NCI-H774 (cell line): ENCODE results near the gene TLX1.

Source experiments
- DNase-seq: peaks from one replicate; lab custom pipeline; 2025; lab: John Stamatoyannopoulos, UW

Gene TLX1

DNA sequence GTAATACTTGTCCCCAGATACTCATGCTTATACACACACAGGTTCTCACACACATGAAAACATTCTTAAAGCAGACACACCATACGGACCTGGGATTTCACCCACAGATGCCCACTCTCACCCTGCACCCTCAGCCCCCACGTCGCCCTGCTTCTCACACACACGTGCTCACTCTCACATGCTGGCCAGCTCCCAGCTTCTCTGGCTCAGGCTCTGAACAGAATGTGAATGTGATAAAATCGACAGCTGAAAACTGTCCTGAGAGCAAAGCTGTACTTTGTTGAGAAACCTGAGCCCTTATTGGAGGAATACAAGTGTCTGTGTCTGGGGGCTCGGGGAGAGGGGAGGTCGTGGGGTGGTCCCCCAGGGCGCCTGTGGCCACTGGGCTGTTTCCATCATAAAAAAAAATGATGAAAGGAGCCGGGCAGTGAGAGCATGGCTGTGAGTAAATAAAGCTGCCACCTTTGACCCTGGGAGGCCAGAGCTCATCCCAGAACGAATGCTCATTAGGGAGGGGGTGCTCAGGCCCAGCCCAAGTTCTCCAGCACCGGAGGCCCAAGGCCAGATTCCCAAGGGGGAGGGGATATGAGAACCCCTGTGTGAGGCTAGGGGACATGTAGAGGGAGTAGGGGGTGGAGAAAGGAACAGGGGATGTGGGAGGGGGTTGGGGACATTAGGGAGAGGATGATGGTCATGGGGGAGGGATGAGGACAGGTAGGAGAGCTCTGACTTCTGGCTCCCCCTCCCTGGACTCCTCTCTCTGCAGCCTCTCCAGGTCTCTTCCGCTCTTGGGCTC lies 18.1 kb upstream of the TLX1 start:
- no peak for DNase-seq

DNA sequence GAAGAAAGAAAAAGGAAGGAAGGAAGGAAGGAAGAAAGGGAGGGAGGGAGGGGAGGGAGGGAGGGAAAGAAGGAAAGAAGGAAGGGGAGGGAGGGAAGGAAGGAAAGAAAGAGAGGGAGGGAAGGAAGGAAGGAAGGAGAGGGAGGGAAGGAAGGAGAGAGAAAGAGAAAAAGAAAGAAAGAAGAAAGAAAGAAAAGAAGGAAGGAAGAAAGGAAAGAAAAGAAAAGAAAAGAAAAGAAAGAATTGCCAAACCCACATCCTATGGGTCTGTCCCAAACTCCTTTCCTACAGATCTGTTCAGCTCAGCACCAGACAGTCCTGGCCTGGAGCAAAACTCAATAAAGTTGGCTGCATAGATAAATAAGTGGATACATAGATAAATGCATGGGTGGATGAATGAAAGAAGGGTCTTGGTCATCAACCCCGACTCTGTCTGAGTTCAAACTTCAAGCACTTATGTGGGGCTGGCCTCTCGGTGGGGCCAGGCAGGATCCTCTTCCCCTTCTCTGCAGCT lies 17.2 kb upstream of the TLX1 start:
- DNase-seq = no peak

DNA sequence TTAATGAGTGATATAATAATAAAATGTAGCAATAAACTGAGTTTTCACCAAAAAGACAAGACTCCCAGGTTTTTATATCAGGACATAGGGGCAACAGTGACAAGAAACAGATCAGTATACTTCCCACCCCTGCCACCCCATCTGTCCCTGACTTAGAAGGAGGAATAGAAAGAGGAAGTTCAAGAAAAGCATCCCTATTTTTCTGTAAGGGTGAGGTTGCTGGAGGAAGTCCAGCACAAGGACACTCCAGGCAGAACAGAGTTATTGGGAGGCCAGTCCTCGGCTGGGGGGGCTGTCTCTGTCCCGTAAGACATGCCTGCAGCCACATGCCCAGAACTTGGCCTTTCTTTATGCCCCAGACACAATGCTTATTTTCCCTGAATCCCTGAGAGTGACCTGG lies 16.5 kb upstream of the TLX1 start:
- DNase-seq = no peak

DNA sequence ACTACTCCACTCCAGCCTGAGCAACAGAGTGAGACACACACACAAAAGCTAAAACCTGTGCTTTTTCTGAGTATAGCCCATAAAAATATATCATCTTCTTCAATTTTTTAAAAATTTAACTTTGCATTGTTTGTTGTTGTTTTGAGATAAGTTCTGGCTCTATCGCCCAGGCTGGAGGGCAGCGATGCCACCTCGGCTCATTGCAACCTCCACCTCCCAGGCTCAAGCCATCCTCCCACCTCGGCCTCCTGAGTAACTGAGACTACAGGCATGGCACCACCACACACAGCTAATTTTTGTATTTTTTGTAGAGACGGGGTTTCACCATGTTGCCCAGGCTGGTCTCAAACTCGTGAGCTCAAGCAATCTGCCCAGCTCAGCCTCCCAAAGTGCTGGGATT lies 14.3 kb upstream of the TLX1 start:
- DNase-seq = no peak

DNA sequence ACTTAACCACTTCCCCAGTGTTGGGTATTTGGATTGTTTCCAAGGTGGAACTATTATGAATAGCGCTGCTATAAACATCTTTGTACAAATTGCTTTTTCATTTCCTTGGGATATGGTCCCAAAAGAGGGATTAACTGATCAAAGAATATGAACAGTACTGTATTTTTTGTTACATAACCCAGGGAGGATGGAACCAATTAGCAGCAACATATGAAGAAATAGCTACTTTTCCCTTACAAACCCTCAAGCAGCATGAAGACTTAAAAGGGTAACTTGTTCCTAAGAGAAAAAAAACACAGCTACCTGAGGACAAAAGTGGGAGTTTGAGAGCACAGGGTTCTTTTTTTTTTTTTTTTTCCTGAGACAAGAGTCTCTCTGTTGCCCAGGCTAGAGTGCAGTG lies 13.1 kb upstream of the TLX1 start:
- no peak for DNase-seq

DNA sequence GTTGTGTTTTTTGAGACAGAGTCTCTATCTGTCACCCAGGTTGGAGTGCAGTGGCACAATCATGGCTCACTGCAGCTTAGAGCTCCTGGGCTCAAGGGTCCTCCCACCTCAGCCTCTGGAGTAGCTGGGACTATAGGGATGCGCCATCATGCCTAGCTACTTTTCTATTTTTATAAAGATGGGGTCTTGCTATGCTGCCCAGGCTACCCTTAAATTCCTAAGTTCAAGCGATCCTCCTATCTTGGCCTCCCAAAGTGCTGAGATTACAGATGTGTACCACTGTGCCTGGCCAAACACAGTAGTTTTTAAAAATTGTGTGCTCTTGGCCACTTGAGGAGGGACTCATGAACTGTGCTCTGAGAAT lies 10.6 kb upstream of the TLX1 start:
- DNase-seq = no peak

DNA sequence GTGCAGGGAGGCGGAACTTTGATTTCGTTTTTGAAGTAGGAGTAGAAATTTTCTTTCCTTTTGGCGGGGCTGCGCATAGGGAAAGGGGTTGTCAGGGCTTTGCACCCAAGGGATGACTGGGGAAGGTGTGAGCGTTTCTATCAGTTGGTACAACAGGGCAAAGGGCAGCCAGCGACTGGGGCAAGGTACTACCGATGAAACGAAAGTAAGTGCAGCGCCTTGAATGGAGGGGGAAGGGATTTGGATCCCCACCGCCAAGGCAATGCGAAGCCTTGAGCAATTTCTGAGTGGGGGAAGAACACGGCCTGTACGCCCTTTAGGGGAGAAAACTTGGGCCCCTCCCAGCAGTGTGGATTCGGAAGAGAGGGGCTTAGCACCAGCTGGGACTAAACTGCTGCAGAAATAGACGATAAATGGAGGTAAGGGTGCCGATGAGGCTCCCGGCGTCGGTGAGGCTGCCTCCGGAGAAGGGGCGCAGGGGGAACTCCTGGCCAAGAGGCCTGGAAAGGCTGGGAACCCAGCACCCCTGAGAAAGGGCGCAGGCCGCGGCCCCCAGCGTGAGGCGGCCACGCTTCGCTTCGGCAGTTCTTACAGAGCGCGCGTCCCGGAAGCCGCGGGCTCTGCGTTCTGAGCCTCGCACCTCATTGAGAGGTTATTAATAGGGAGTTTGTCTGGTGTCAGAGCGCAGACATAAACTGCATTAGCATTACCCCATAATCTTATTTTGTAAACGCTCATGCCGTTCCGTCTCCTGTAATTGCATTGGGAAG lies 10.0 kb upstream of the TLX1 start:
- no peak for DNase-seq

DNA sequence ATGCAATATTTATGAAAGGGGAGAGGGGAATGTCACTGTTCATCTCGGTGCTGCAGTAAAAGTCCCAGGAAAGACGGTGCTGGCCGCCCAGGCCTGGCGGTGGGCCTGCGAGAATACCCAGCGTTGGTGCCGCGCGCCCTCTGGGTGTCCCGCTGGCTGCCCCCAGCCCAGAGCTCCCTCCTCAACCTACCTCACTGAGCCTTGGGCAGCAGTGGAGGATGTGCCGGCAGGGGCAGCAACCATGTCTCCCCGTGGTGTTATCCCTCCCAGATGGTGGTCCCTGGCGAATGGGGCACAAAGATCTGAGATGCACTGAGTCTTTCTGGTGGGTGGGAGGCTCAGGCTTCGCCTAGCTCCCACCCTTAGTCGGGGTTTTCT lies 9.5 kb upstream of the TLX1 start:
- no peak for DNase-seq

DNA sequence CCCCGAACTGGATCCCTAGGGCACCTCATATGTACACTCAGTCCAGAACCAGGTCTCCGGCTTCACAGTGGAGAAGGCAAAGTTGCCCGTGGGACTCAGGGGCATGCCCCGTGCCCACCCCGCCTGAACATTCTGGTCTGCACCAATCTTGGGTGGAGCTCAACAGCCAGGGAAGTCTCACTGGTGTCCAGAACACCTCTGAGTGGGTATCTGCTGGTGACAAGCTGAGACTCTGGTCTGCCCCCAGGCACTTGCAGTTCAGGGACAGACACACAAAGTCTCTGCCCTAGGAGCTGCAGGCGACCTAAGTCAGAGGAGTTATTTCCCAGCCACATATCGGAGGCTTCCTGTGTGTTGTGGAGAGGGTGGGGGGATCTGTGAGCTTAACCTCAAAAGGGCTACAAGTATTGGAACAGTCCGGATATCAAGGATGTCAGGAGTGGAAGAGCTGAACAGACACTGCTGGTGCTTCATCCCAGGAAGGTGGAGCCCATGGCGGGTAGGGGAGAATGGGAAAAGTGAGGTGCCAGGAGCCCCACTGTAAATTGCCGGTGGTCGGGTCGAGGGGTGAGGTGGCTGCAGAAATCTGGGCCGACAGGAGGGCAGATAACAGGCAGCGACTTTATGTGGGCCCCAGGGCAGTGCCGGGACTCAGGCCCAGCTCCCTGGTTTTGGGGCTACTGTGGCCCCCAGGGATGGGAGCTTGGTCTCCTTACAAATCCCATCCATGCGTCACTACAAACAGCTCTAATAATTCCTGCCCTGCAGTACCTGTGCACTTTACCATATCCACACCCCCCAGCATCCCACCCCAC lies 8.6 kb upstream of the TLX1 start:
- DNase-seq = no peak

DNA sequence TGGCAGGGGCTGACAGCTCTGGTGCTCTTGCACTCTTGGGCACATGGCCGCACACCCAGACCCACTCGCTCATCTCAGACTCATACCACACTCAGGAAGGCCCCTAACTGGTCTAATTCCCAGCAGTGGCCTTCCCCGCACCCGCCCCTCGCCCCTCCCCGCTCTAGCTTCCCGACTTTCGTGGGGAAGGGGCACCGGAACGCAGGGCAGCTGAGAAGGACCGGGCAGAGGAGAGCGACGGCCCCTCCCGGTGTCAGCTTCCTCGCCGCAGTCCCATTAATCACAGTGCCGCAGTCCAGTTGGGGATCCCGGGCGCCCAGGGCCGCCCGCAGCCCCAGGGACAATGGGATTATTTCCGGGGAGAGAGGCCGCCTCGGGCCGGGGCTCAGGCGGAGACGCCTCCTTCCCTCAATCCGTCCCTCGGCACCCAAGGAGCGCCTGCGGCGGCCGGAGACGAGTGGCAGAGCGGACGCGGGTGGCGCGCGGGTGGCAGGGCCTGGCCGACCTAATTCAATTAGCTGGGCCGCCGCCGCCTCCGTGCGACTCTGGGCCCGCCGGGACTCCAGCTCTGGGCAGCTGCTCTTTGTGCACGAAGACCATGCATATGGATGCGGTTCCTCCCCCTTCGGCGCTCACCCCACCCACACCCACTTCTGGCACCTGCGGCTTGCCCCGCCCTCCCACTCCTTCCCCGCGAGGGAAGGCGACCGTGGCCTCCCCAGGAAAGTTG lies 7.8 kb upstream of the TLX1 start:
- no peak for DNase-seq

DNA sequence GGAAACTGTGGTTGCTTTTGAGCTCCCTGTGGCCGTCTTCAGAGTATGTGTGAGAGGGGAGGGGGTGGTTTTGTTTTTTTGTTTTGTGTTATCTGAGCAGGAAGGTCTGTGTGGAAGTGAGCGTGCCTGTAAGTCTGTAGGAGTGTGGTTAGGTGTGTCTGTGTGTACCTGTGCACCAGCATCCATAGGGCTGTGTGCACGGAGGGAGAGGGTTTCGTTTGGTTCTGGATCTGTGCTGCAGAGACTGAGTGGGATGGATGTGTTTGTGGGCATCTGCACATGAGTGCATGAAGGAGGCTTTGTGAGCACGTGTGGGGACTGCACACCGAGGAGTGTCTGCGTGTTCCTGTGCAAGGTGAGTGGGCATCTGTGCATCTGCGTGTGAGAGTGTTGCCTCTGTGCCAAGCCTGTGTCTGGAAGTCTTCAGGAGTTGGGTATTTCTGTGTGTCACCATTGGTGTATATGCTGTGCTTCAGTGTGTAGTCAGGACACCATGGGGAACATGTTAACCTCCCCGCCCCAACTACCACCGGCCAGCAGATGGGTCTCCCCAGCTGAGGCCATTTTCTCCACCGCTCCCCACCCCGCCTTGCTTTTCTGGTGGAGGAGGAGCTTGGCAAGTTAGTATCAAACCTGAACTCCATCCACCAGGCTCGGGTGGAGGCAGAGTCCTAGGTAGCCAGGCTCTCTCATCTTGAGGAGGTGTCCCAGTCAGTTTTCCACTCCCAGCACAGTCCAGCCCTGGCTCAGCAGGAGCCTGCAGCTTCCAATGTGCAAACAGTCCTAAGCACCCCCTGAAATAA lies 7.1 kb upstream of the TLX1 start:
- DNase-seq = no peak

DNA sequence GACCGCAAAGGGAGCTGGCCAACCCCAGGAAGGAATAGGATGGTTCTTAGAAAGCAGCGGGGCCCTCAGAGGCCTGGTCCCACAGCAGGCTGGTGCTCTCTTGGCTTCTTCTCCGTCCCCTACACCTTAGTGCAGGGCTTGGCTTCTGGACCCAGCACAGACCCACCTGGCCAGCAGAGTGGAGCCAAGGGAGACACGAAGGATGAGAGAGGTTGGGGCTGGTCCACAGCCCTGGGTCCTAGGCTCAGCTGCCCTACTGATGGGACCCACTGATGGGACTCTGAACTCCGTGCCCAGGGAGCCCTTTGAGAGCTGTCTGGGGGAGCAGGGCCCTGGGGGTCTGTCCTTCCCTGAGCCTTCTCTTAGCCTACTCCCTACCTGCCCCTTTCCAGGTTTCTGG lies 6.2 kb upstream of the TLX1 start:
- no peak for DNase-seq

DNA sequence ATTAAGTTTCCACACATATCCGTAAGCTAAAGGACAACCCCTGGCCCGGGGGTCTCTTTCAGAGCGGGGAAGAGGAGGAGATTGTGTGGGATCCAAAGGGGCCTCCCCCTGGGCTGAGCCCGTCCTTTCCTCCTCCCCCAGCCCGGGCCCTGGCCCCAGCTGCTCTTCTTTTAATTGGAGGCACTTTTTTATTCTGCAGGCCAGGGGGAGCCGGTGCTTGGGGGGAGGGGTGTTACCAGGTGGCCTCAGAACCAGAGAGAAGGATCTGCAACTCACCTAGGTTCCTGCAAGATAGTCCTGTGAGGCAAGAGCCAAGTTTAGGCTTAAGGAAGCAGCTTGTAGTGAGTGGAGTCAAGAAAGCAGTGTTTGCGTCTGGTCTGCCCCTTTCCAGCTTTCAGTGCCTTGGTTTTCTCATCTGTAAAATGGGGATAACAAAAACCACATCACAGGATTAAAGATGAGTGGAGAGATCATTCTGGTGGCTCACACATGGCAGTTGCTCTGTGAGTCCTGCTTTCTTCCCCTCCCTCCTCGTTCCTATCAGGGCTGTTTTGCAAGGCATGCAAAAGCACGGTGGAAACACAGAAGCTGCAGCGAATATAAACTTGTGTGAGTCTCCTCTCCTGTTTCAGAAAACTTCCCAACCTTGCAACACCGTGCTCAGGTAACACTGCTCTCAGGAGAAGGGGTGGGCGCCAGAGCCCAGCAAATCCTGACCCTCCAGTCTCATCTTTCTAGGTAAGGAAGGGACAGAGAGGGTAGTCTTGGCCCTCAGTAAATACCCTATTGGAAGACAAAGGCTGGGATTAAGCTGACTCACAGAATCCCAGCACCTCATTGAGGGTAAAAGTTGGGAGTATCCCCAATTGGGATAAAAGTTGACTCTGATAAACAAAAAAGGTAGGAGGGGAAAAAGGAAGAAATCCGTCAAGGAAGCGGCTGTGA lies 4.1 kb upstream of the TLX1 start:
- DNase-seq = no peak

DNA sequence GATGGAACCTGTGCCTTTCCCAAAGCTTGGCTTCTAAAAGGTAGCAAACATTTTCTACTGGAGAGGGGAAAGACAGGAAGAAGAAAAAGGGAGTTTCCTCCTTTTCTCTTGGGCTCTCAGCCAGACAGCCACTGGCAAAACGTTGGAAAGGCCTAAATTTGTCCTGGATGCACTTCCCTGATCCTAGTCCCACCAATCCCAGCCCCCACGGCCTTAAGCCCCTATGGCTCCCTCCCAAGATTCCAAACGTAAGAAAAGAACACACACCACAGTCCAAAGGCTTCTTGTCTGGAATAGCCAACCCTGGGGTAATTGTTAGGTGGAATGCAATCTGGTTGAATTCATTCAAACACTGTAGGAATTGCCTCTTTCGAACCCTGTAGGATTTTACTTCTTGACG lies 959 bp upstream of the TLX1 start:
- DNase-seq = no peak

DNA sequence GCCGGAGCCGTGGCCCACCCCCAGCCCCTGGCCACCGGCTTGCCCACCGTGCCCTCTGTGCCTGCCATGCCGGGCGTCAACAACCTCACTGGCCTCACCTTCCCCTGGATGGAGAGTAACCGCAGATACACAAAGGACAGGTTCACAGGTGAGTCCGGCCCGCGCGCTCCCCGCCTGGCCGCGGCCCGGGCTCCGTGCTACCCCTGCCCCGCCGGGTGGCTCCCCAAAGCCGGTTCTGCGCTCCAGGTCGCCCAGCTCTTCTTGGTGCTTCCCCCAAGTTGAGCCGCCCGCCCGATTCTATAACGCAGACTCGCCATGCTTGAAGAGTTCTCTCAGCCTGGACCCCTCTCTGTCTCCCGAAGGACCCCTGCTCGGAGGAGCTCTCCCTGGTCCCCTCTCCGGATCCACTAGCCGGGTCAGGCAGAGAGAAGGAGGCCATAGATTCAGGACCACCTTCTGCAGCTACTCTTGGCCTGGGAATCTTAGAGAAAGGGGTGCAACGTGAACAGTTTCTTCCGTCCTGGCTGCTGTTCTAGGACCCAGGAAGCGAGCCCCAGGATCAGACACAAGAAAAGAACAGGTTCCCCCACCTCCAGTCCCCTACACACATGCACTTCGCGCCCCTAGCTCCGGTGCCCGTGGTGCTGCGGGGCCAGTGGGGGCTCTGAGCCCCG lies 999 bp downstream of the TLX1 start:
- no peak for DNase-seq

DNA sequence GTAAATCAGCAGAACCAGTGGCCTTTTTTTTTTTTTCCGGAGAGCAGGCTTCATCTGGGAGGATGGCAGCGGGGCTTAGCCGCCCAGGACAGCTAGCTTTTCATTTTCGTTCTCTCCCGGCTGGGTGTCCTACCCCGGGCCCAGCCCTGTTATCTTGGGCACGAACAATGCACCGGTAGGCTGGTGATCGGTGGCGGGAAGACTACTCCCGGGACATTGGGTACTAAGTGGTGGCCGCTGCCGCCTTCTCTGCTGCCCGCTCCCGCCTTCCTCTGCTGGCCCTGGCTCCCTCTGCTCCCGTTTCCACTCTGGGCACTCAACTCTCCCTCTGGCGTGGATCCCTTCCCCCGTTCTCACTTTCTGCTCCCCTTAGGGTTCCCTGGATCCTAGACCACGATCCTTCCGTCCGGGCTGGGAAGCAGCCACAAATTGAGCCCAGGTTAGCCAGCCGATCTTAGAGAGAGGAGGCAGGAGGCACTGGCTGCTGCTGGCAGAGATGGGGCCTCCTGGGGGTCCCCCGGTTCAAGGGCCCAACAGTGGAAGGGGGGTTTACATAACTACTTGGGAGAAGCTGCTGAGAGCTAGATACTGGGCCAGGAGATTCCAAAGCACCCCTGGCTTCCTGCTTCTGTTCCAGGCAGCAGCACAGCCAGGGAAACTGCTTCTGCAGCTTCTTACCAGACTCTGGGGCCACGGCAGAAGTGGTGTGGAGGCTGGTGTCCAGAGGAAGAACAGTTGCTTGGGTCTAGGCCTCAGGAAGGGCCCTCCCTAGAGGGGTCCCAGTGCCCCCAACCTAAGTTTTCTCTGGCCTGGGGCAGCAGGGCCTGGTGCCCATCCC lies 1.8 kb downstream of the TLX1 start:
- no peak for DNase-seq

DNA sequence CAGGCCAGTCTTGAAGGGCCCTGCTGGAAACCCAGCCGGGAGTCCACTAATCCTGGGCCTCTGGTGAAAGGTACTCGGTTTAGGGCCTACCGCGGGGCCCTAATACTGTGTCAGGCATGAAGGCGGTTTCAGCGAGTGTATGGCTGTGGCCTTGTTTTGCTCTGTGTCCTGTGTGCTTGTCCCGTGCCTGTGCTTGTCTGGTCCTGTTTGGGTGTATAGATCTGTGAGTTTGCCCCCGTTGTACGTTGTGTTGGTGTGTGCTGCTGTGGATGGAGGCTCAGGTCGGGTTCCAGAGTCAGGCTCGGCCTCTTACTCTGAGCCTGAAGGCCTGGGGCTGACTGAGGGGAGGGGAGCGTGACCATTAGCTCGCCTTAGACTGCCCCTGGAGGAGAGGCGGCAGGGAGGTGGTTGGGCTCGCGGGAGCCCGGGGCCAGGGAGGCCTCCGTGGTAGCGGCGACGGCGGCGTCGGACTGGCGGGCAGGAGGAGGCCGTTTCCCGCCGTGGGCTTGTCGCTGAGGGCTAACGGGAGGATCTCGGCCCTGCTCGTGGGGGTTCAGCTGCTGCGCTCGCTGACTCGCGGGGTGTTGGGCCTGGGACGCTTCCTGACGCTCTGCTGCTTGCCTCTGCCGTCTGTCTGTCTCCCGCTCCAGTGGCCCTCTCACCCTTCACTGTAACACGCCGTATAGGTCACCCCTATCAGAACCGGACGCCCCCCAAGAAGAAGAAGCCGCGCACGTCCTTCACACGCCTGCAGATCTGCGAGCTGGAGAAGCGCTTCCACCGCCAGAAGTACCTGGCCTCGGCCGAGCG lies 2.6 kb downstream of the TLX1 start:
- no peak for DNase-seq
